ENCODE data around the gene BTRC. TPM values are rescaled to one million over a fixed set of nuclear protein-coding genes. Genes with fewer than 3 reads are reported as not detected.

The BTRC gene
- total RNA-seq, 4 donors from 2014 or later: 11.9 to 19.0 (median 12.2) TPM

DNA sequence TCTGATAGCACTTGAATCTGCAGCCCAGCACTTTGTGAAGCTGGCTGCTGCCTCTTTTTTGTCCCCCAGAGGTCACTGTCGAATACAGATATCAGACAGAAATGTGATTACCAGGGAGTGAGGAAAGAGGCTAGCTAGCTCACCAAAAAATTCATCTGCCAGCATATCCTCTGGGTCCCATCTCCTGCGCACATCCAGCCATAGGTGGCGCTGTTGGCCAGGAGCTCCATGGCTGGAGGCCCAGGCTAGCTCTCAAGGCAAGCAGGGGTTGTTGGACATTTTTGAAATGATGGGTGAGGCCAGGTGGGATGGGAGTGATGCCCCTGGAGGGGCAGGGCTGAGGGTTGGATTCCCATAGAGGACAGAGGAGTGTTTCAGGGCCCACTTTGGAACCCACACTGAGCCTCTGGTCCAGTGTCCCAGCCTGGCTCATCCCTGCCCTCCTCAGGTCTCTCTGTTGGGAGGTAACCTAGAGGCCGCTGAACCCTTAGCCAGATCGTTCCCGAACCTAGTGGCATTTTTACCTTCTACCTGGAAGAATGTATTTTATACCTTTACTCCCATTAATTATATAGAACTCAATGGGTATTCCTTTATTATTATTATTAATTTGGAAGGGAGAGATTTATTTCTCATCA lies 248.9 kb downstream of the BTRC start:
- Histone ChIP-seq H3K36me3 (peaks cover 0 to 9% (median 0%) of the 10 kb centered on the region in 3 donors), H3K9me3 (no peaks in the 10 kb centered on the region), H3K27ac (no peak overlapping the region), H3K4me3 (no peak overlapping the region), H3K4me1 (no peaks in the 10 kb centered on the region), H3K27me3 (no peaks in the 10 kb centered on the region)
- TF ChIP-seq, protein P1, sequence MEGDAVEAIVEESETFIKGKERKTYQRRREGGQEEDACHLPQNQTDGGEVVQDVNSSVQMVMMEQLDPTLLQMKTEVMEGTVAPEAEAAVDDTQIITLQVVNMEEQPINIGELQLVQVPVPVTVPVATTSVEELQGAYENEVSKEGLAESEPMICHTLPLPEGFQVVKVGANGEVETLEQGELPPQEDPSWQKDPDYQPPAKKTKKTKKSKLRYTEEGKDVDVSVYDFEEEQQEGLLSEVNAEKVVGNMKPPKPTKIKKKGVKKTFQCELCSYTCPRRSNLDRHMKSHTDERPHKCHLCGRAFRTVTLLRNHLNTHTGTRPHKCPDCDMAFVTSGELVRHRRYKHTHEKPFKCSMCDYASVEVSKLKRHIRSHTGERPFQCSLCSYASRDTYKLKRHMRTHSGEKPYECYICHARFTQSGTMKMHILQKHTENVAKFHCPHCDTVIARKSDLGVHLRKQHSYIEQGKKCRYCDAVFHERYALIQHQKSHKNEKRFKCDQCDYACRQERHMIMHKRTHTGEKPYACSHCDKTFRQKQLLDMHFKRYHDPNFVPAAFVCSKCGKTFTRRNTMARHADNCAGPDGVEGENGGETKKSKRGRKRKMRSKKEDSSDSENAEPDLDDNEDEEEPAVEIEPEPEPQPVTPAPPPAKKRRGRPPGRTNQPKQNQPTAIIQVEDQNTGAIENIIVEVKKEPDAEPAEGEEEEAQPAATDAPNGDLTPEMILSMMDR (IDR thresholded peaks at IDR 0.05): peak; percentile 31 to 77 (median 69)
- TF ChIP-seq POLR2A (IDR thresholded peaks at IDR 0.05): no peak
- peak; percentile 40 to 79 (median 78) for DNase-seq

Small RNA genes within 50 kb of the gene (small RNA-seq; reads per million reads assigned to genes)
- gene MIR3158-1 (0 reads per million in 2 donors), gene RNU2-43P (0.06 reads per million in 2 donors), gene RNU2-59P (0.32 to 0.82 reads per million in 2 donors)

Other genes with a start within 250 kb of the BTRC start
- 1 to 10 TPM in 3 of 4 donors, not detected in 1; 1.6 to 4.8 (median 3.2) TPM for gene TLX1, start 222.9 kb upstream of the BTRC start, total RNA-seq
- gene LBX1, start 124.7 kb upstream of the BTRC start, total RNA-seq: not detected
- 10 to 100 TPM; 26.1 to 55.3 (median 41.2) TPM for gene POLL, start 234.1 kb downstream of the BTRC start, total RNA-seq
- 10 to 100 TPM in 2 of 4 donors, 1 to 10 TPM in 2; 2.3 to 14.0 (median 8.5) TPM for gene DPCD, start 234.2 kb downstream of the BTRC start, total RNA-seq

Measured in Peyer's patch (tissue), 4 donors.